Upper lobe of left lung (tissue), 6 donors: ENCODE data around the gene BRI3BP. TPM values are rescaled to one million over a fixed set of nuclear protein-coding genes. Genes with fewer than 3 reads are reported as not detected.

Source experiments
- ATAC-seq, 2 donors: fragments of 200-7000 bp; cut with Tn5 transposase; one replicate each; pipeline ENCODE4 v1.9.1; 2022; ENCODE audit warnings: mild to moderate bottlenecking in 2 of 2, moderate library complexity in 2 of 2; ENCODE audit not compliant: low FRiP score in 2 of 2
- DNase-seq, 2 donors: peaks; one replicate each; pipeline ENCODE4 v3.0.0-alpha.2; 2019 to 2020
- H3K27ac ChIP-seq, 4 donors: fragments of 200-600 bp; sonication (generic); one replicate each; pipeline ENCODE4 v1.5.1; 2016 to 2019
- H3K27me3 ChIP-seq, 4 donors: fragments of 200-600 bp; sonication (generic); one replicate each; pipeline ENCODE4 v1.5.1; 2017 to 2019
- H3K36me3 ChIP-seq, 4 donors: fragments of 200-600 bp; sonication (generic); one replicate each; pipeline ENCODE4 v1.5.1; 2016 to 2019
- H3K4me1 ChIP-seq, 4 donors: fragments of 200-600 bp; sonication (generic); one replicate each; pipeline ENCODE4 v1.5.1; 2018 to 2019
- H3K4me3 ChIP-seq, 4 donors: fragments of 200-600 bp; sonication (generic); one replicate each; pipeline ENCODE4 v1.5.1; 2017 to 2019; ENCODE audit warnings: mild to moderate bottlenecking in 2 of 4, moderate library complexity in 1 of 4
- H3K9me3 ChIP-seq, 4 donors: fragments of 200-600 bp; sonication (generic); one replicate each; pipeline ENCODE4 v1.5.1; 2018 to 2019
- CTCF ChIP-seq, 6 experiments: fragments of 450-650 bp in 4 of 6; fragments of 200-600 bp in 2 of 6; sonication (generic) in 2 of 6; IDR thresholded peaks; one replicate each; pipeline ENCODE4 v1.5.1; 2016 to 2019; ENCODE audit warnings: antibody characterized with exemption in 6 of 6
- EP300 ChIP-seq, 4 donors: sonication (generic); formaldehyde crosslinking; IDR thresholded peaks; one replicate each; pipeline ENCODE4 v1.5.1; 2017; ENCODE audit warnings: antibody characterized with exemption in 4 of 4, control low read depth in 2 of 4
- POLR2A ChIP-seq, 4 donors: fragments of 450-650 bp; IDR thresholded peaks; one replicate each; pipeline ENCODE4 v1.5.1; 2016 to 2017; ENCODE audit warnings: antibody characterized with exemption in 4 of 4, mild to moderate bottlenecking in 2 of 4
- POLR2AphosphoS5 ChIP-seq, 2 donors: sonication (generic); formaldehyde crosslinking; IDR thresholded peaks; one replicate each; pipeline ENCODE4 v1.5.1; 2017; ENCODE audit warnings: antibody characterized with exemption in 2 of 2
- WGBS, 2 donors: methylation state at CpG; one replicate each; pipeline ENCODE4 v1.1.5; 2017 to 2018; 5-methylcytosine and 5-hydroxymethylcytosine counted together
- total RNA-seq, 6 donors: library from RNA; depleted of rRNA in 4 of 6; stranded (reverse); fragments of >200 nt in 4 of 6; gene quantifications; one replicate each; pipeline versions ENCODE4 v1.1.0 to v1.2.1, GENCODE V29; 2016 to 2021
- donor health status: DM: no; HTN: no; CAD: no; lungs with moderate emphysema.
- donor health status: DM: no; HTN: yes; CAD: no; lungs with severe emphysema.

Gene BRI3BP
- total RNA-seq, 6 donors from 2014 or later: 3.1 to 8.5 (median 6.7) TPM

- Histone ChIP-seq H3K27me3 (no peaks in the 10 kb centered on the region), H3K27ac (no peak overlapping the region), H3K36me3 (peaks cover 20 to 91% (median 83%) of the 10 kb centered on the region in 4 donors), H3K4me3 (no peak overlapping the region), H3K9me3 (no peaks in the 10 kb centered on the region), H3K4me1 (no peaks in the 10 kb centered on the region)
- DNase-seq (no peak), ATAC-seq (peak; percentile 9 to 20)
- TF ChIP-seq POLR2AphosphoS5 (IDR thresholded peaks at IDR 0.05): no peak
- TF ChIP-seq CTCF (IDR thresholded peaks at IDR 0.05): no peak
- TF ChIP-seq POLR2A (IDR thresholded peaks at IDR 0.05): no peak
- no peak for TF ChIP-seq EP300 (IDR thresholded peaks at IDR 0.05)
- 98 to 99% methylated on average over 18 to 22 of the region's 25 CpGs for WGBS, 2 donors
Measured at GRCh38 chr12:124970647-124971402, 22.6 kb upstream of the BRI3BP start.

GRCh38 chr12:124971603-124972002, 21.8 kb upstream of the BRI3BP start:
- H3K27me3 ChIP-seq: no peaks in the 10 kb centered on the region
- no peaks in the 10 kb centered on the region for H3K9me3 ChIP-seq
- H3K36me3 ChIP-seq: peaks cover 24 to 92% (median 82%) of the 10 kb centered on the region in 4 donors
- ATAC-seq (no peak), DNase-seq (no peak)
- no peaks in the 10 kb centered on the region for H3K4me1 ChIP-seq
- TF ChIP-seq POLR2AphosphoS5 (IDR thresholded peaks at IDR 0.05) (no peak), EP300 (IDR thresholded peaks at IDR 0.05) (no peak), POLR2A (IDR thresholded peaks at IDR 0.05) (no peak)
- H3K4me3 ChIP-seq: no peak overlapping the region
- 76 to 92% methylated on average over 5 to 11 of the region's 12 CpGs for WGBS, 2 donors
- no peak overlapping the region for H3K27ac ChIP-seq

DNA sequence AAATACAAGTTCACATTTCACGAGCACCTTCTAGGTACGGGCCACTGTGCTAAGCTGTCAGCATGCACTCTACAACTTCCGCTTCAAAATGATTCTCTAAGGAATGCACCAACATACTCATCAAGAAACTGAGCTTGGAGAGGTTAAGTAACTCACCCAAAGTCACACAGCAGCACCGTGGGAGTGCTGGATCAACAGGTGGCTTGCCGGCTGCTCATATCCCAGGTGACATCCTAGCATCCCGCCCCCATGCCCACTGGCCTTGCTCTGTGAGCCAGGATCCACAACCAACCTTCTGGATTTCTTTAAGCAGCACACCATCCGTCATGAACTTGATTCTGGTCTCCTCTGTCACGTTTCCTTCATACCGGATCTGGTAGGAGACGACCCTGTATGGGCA, 21.2 kb upstream of the BRI3BP start:
- Histone ChIP-seq H3K9me3 (no peaks in the 10 kb centered on the region), H3K36me3 (peaks cover 24 to 92% (median 82%) of the 10 kb centered on the region in 4 donors), H3K4me1 (no peaks in the 10 kb centered on the region), H3K4me3 (no peak overlapping the region), H3K27me3 (no peaks in the 10 kb centered on the region), H3K27ac (no peak overlapping the region)
- TF ChIP-seq POLR2AphosphoS5 (IDR thresholded peaks at IDR 0.05) (no peak), EP300 (IDR thresholded peaks at IDR 0.05) (no peak), CTCF (IDR thresholded peaks at IDR 0.05) (no peak), POLR2A (IDR thresholded peaks at IDR 0.05) (no peak)
- 90 to 96% methylated on average over 10 of the region's 10 CpGs for whole genome bisulfite sequencing, 2 donors
- no peak for DNase-seq
- ATAC-seq: no peak

- H3K36me3 ChIP-seq: peaks cover 35 to 92% (median 78%) of the 10 kb centered on the region in 4 donors
- DNase-seq (no peak), ATAC-seq (no peak)
- H3K9me3 ChIP-seq: no peaks in the 10 kb centered on the region
- TF ChIP-seq CTCF (IDR thresholded peaks at IDR 0.05): no peak
- no peak for TF ChIP-seq EP300 (IDR thresholded peaks at IDR 0.05)
- no peak for TF ChIP-seq POLR2A (IDR thresholded peaks at IDR 0.05)
- no peak for TF ChIP-seq POLR2AphosphoS5 (IDR thresholded peaks at IDR 0.05)
- no peaks in the 10 kb centered on the region for H3K4me1 ChIP-seq
- no peak overlapping the region for H3K27ac ChIP-seq
- WGBS, 2 donors: 95 to 100% methylated on average over 13 to 14 of the region's 15 CpGs
- no peaks in the 10 kb centered on the region for H3K27me3 ChIP-seq
- no peak overlapping the region for H3K4me3 ChIP-seq
Measured at GRCh38 chr12:124975276-124975675, 18.2 kb upstream of the BRI3BP start.

- ATAC-seq: no peak
- H3K36me3 ChIP-seq: peaks cover 30 to 92% (median 75%) of the 10 kb centered on the region in 4 donors
- TF ChIP-seq POLR2A (IDR thresholded peaks at IDR 0.05) (no peak), POLR2AphosphoS5 (IDR thresholded peaks at IDR 0.05) (no peak), EP300 (IDR thresholded peaks at IDR 0.05) (no peak), CTCF (IDR thresholded peaks at IDR 0.05) (no peak)
Measured at GRCh38 chr12:124976999-124977398, 16.4 kb upstream of the BRI3BP start.

More at GRCh38 chr12:124976999-124977398, 16.4 kb upstream of the BRI3BP start:
- 97% methylated on average over 7 to 10 of the region's 10 CpGs for WGBS, 2 donors
- Histone ChIP-seq H3K27me3 (no peaks in the 10 kb centered on the region), H3K9me3 (no peaks in the 10 kb centered on the region), H3K4me1 (no peaks in the 10 kb centered on the region), H3K4me3 (no peak overlapping the region), H3K27ac (no peak overlapping the region)
- DNase-seq: no peak
